GM19324 (cell line): ENCODE data around the gene ZNF440.

Experiments used
- ATAC-seq: cut with Tn5 transposase; IDR thresholded peaks from one replicate; pipeline ENCODE4 v1.9.1; 2021; ENCODE audit warnings: mild to moderate bottlenecking, moderate library complexity; ENCODE audit not compliant: unreplicated experiment, low FRiP score

The ZNF440 gene

DNA sequence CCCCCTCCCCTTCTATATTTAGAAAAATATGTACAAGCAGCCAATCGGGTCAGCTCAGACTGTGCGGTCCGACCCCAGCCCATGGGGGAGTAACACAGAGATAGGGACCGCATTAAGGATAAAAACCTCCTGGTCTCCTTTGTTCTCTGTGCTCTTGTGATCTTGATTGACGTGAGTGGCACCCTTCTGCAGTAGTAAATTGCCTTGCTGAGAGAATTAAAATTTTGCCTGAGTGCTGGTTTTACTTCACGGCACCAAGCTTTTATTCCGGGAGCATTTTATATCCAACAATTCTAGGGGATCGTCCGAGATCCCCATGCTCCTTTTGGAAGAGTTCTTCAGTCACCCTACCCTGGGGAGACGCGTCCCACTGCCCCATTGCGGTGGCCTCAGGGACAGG, 66.5 kb downstream of the ZNF440 start:
- no peak for ATAC-seq

GRCh38 chr19:11881151-11881800, 67.2 kb downstream of the ZNF440 start:
- no peak for ATAC-seq

- ATAC-seq = no peak
Observed at GRCh38 chr19:11882606-11883005, 68.5 kb downstream of the ZNF440 start.
